SJCRH30 (cell line): ENCODE results near the gene ATP2C1. TPM values are rescaled to one million over a fixed set of nuclear protein-coding genes. Genes with fewer than 3 reads are reported as not detected.
A peak's percentile ranks its signal among the peaks of the same experiment; 100 is the strongest.
"Not testable (repeated sequence)": the region's sequence is repeated elsewhere in the genome, so short reads cannot be mapped to it uniquely, and the experiment has no call there.

Experiments used
- DNase-seq, 2 experiments: peaks; one replicate each; pipeline ENCODE4 v3.0.0-alpha.2; 2015 to 2020
- H3K27ac ChIP-seq: fragments of 250-450 bp; sonication (Bioruptor Pico); 2 replicates; pipeline ENCODE4 v1.5.1; 2020; ENCODE audit warnings: mild to moderate bottlenecking, moderate library complexity
- H3K27me3 ChIP-seq: fragments of 250-450 bp; sonication (Bioruptor Pico); 2 replicates; pipeline ENCODE4 v1.5.1; 2020; ENCODE audit warnings: mild to moderate bottlenecking, moderate library complexity
- H3K36me3 ChIP-seq: fragments of 250-450 bp; sonication (Bioruptor Pico); 2 replicates; pipeline ENCODE4 v1.5.1; 2020; ENCODE audit warnings: mild to moderate bottlenecking, moderate library complexity
- H3K4me1 ChIP-seq: fragments of 250-450 bp; sonication (Bioruptor Pico); 2 replicates; pipeline ENCODE4 v1.5.1; 2020; ENCODE audit warnings: mild to moderate bottlenecking, moderate library complexity
- H3K4me3 ChIP-seq: fragments of 250-450 bp; sonication (Bioruptor Pico); 2 replicates; pipeline ENCODE4 v1.5.1; 2020; ENCODE audit warnings: mild to moderate bottlenecking, moderate library complexity
- H3K9me3 ChIP-seq: fragments of 250-450 bp; sonication (Bioruptor Pico); replicated peaks from 2 replicates; pipeline ENCODE4 v1.5.1; 2020; ENCODE audit warnings: mild to moderate bottlenecking, moderate library complexity
- total RNA-seq: library from RNA; depleted of rRNA; stranded (reverse); fragments of >200 nt; shearing (Covaris generic); gene quantifications from 2 replicates; pipeline ENCODE4 v1.2.3, GENCODE V29; 2014

ATP2C1 gene
- total RNA-seq, 1 experiment from 2014 or later, result 40.2 TPM

- no peaks in the 10 kb centered on the region for H3K27me3 ChIP-seq
- H3K4me1 ChIP-seq, result no peaks in the 10 kb centered on the region
- no peak for DNase-seq
- H3K4me3 ChIP-seq, result no peak overlapping the region
- no peak overlapping the region for H3K27ac ChIP-seq
- peaks cover 4% of the 10 kb centered on the region; the same call in 1 of the 2 replicates for H3K36me3 ChIP-seq
- no peaks in the 10 kb centered on the region for H3K9me3 ChIP-seq
These were observed 115.8 kb downstream of the ATP2C1 start for GRCh38 chr3:131009698-131010097.

GRCh38 chr3:131018970-131019369 lies 125.1 kb downstream of the ATP2C1 start:
- H3K4me3 ChIP-seq, result no peak overlapping the region
- no peaks in the 10 kb centered on the region for H3K27me3 ChIP-seq
- H3K4me1 ChIP-seq, result no peaks in the 10 kb centered on the region
- H3K36me3 ChIP-seq, result peaks cover 13% of the 10 kb centered on the region
- H3K9me3 ChIP-seq, result no peaks in the 10 kb centered on the region
- DNase-seq, result no peak
- no peak overlapping the region for H3K27ac ChIP-seq

GRCh38 chr3:131020122-131020693 lies 126.3 kb downstream of the ATP2C1 start:
- Histone ChIP-seq H3K27ac (no peak overlapping the region), H3K36me3 (peaks cover 13% of the 10 kb centered on the region), H3K4me1 (no peaks in the 10 kb centered on the region), H3K4me3 (no peak overlapping the region), H3K9me3 (no peaks in the 10 kb centered on the region), H3K27me3 (no peaks in the 10 kb centered on the region)
- DNase-seq, result peak in 1 of 2 experiments; percentile 18

- Histone ChIP-seq H3K4me3 (peak overlapping the region; percentile 69), H3K27ac (no peak overlapping the region), H3K36me3 (peaks cover 2% of the 10 kb centered on the region; the same call in 1 of the 2 replicates), H3K4me1 (no peaks in the 10 kb centered on the region), H3K9me3 (no peaks in the 10 kb centered on the region), H3K27me3 (no peaks in the 10 kb centered on the region)
- DNase-seq, result no peak
These were observed 131.7 kb downstream of the ATP2C1 start for GRCh38 chr3:131025539-131025938.

GRCh38 chr3:131026321-131027151 lies 132.7 kb downstream of the ATP2C1 start, which contains the start of the genes ASTE1 and NEK11:
ASTE1 (minus strand) TSS chr3:131026825; CDS start chr3:131025306, 1,519 bp downstream.
NEK11 (plus strand) TSS chr3:131026877; CDS start chr3:131029709, 2,832 bp downstream.
- Histone ChIP-seq H3K36me3 (peaks cover 2% of the 10 kb centered on the region; the same call in 1 of the 2 replicates), H3K4me3 (peak within 1 kb of the TSS; percentile 69), H3K9me3 (no peaks in the 10 kb centered on the region), H3K27ac (peak within 1 kb of the TSS; percentile 69), H3K4me1 (no peaks in the 10 kb centered on the region), H3K27me3 (no peaks in the 10 kb centered on the region)
- DNase-seq, result peak; percentile 88 to 90

- Histone ChIP-seq H3K36me3 (no peaks in the 10 kb centered on the region), H3K9me3 (no peaks in the 10 kb centered on the region), H3K4me1 (no peaks in the 10 kb centered on the region), H3K27me3 (no peaks in the 10 kb centered on the region), H3K27ac (no peak overlapping the region), H3K4me3 (no peak overlapping the region)
- no peak for DNase-seq
These were observed 135.0 kb downstream of the ATP2C1 start for GRCh38 chr3:131028844-131029243.

- Histone ChIP-seq H3K4me3 (no peak overlapping the region), H3K36me3 (no peaks in the 10 kb centered on the region), H3K27me3 (no peaks in the 10 kb centered on the region), H3K4me1 (no peaks in the 10 kb centered on the region), H3K27ac (no peak overlapping the region), H3K9me3 (no peaks in the 10 kb centered on the region)
- DNase-seq, result no peak
These were observed 137.8 kb downstream of the ATP2C1 start for GRCh38 chr3:131031660-131032059.

- Histone ChIP-seq H3K4me1 (no peaks in the 10 kb centered on the region), H3K9me3 (no peaks in the 10 kb centered on the region), H3K4me3 (no peak overlapping the region), H3K27me3 (no peaks in the 10 kb centered on the region), H3K36me3 (no peaks in the 10 kb centered on the region), H3K27ac (no peak overlapping the region)
- peak; percentile 13 to 72 for DNase-seq
These were observed 139.7 kb downstream of the ATP2C1 start for GRCh38 chr3:131033480-131034080.

- DNase-seq, result no peak
These were observed 142.4 kb downstream of the ATP2C1 start for GRCh38 chr3:131036200-131036816.

GRCh38 chr3:131036986-131037385 lies 143.1 kb downstream of the ATP2C1 start:
- Histone ChIP-seq H3K27me3 (no peaks in the 10 kb centered on the region), H3K36me3 (no peaks in the 10 kb centered on the region), H3K4me3 (no peak overlapping the region), H3K4me1 (no peaks in the 10 kb centered on the region), H3K9me3 (no peaks in the 10 kb centered on the region), H3K27ac (no peak overlapping the region)
- no peak for DNase-seq

More at GRCh38 chr3:131036200-131036816, 142.4 kb downstream of the ATP2C1 start:
- Histone ChIP-seq H3K9me3 (no peaks in the 10 kb centered on the region), H3K4me1 (no peaks in the 10 kb centered on the region), H3K36me3 (no peaks in the 10 kb centered on the region), H3K27me3 (no peaks in the 10 kb centered on the region), H3K27ac (no peak overlapping the region), H3K4me3 (no peak overlapping the region)

- DNase-seq, result no peak
- no peak overlapping the region for H3K27ac ChIP-seq
These were observed 144.4 kb downstream of the ATP2C1 start for GRCh38 chr3:131038326-131038725.

GRCh38 chr3:131042271-131042985 lies 148.5 kb downstream of the ATP2C1 start:
- H3K27me3 ChIP-seq, DNase-seq, H3K9me3 ChIP-seq, H3K36me3 ChIP-seq, H3K27ac ChIP-seq, H3K4me1 ChIP-seq, H3K4me3 ChIP-seq: not testable (repeated sequence)

More at GRCh38 chr3:131038326-131038725, 144.4 kb downstream of the ATP2C1 start:
- H3K27me3 ChIP-seq, result no peaks in the 10 kb centered on the region
- no peaks in the 10 kb centered on the region for H3K4me1 ChIP-seq
- H3K4me3 ChIP-seq, result no peak overlapping the region
- no peaks in the 10 kb centered on the region for H3K9me3 ChIP-seq
- no peaks in the 10 kb centered on the region for H3K36me3 ChIP-seq

- Histone ChIP-seq H3K36me3 (no peaks in the 10 kb centered on the region), H3K27me3 (no peaks in the 10 kb centered on the region), H3K4me3 (no peak overlapping the region), H3K9me3 (no peaks in the 10 kb centered on the region), H3K27ac (no peak overlapping the region), H3K4me1 (no peaks in the 10 kb centered on the region)
- peak; percentile 9 to 45 for DNase-seq
These were observed 153.7 kb downstream of the ATP2C1 start for GRCh38 chr3:131047582-131047981.

- no peak for DNase-seq
- Histone ChIP-seq H3K27me3 (0 out of 2 replicates have a peak, but pooled peaks cover 2% of the 10 kb centered on the region), H3K9me3 (no peaks in the 10 kb centered on the region), H3K4me1 (no peaks in the 10 kb centered on the region), H3K4me3 (no peak overlapping the region), H3K27ac (no peak overlapping the region), H3K36me3 (no peaks in the 10 kb centered on the region)
These were observed 154.1 kb downstream of the ATP2C1 start for GRCh38 chr3:131048030-131048429.
